ENCODE measurements around the gene BCKDHB.

DNA sequence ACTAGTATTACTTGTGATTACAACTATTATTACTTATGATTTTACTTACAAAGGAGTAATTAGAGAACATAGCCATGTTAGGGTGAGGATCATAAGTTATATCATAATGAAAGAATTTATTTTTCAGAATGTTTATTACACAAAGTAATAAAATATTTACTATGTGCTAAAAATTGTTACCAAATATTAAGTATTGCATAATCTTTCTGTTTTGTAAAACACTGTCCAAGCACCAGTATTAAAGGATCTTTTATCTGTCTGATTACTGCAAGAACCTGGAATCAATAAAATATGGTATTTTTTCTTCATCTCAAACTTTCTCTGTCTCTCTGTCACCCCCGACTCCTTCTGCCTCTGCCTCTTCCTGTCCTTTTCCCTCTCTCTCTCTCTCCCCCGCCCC, 250.1 kb downstream of the BCKDHB start:
- TF ChIP-seq, protein P1, sequence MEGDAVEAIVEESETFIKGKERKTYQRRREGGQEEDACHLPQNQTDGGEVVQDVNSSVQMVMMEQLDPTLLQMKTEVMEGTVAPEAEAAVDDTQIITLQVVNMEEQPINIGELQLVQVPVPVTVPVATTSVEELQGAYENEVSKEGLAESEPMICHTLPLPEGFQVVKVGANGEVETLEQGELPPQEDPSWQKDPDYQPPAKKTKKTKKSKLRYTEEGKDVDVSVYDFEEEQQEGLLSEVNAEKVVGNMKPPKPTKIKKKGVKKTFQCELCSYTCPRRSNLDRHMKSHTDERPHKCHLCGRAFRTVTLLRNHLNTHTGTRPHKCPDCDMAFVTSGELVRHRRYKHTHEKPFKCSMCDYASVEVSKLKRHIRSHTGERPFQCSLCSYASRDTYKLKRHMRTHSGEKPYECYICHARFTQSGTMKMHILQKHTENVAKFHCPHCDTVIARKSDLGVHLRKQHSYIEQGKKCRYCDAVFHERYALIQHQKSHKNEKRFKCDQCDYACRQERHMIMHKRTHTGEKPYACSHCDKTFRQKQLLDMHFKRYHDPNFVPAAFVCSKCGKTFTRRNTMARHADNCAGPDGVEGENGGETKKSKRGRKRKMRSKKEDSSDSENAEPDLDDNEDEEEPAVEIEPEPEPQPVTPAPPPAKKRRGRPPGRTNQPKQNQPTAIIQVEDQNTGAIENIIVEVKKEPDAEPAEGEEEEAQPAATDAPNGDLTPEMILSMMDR (IDR thresholded peaks at IDR 0.05): no peak
- no peak for TF ChIP-seq POLR2A (IDR thresholded peaks at IDR 0.05)
